Activated T-cell treated with anti-CD3 and anti-CD28 coated beads, Interleukin-2, amount 50 U/mL, for 4 hours (primary cell): ENCODE results near the gene CRHR2. TPM values are rescaled to one million over a fixed set of nuclear protein-coding genes. Genes with fewer than 3 reads are reported as not detected.

Source experiments
- ATAC-seq, 2 donors: fragments of 200-7000 bp; cut with Tn5 transposase; one replicate each; pipeline ENCODE4 v1.10.0; 2021
- DNase-seq: peaks from one replicate; pipeline ENCODE4 v3.0.0-alpha.2; 2020
- H3K27me3 Mint-ChIP-seq: one replicate; pipeline ENCODE4 v1.8.0; 2021; ENCODE audit warnings: low read depth, mixed read lengths
- H3K36me3 Mint-ChIP-seq: one replicate; pipeline ENCODE4 v1.8.0; 2022; ENCODE audit warnings: mixed read lengths; ENCODE audit not compliant: insufficient read depth
- H3K4me1 Mint-ChIP-seq: one replicate; pipeline ENCODE4 v1.8.0; 2021; ENCODE audit warnings: low read depth, mixed read lengths
- H3K4me3 Mint-ChIP-seq: one replicate; pipeline ENCODE4 v1.8.0; 2021; ENCODE audit warnings: mild to moderate bottlenecking, moderate library complexity, mixed read lengths
- H3K9me3 Mint-ChIP-seq: one replicate; pipeline ENCODE4 v1.8.0; 2021; ENCODE audit warnings: mixed read lengths
- total RNA-seq, 3 donors: library from RNA; stranded (reverse); gene quantifications; one replicate each; pipeline ENCODE4 v1.2.1, GENCODE V29; 2021

CRHR2 gene
- total RNA-seq, 3 donors from 2014 or later, result not detected

DNA sequence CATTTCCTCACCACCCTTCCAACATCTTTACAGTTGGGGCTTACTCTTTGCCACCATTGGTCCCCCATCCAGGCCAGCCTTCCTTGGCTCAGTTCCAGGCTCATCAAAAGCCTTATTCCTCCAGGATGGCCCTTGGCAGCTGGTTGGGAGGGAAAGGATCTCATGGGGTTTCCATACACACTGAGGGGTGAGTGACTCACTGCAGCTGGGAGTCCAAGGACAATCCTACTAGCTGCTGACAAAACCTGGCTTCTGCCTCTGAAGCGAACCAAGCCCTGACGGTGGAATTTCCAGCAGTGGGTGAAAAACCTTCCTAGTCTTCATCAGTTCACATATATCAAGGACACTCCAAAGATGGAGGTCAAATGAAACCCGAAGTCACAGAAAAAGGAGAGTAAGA lies 22.9 kb downstream of the CRHR2 start:
- no peak for ATAC-seq
- no peaks in the 10 kb centered on the region for H3K36me3 Mint-ChIP-seq
- H3K4me3 Mint-ChIP-seq, result no peak overlapping the region
- H3K27me3 Mint-ChIP-seq, result no peaks in the 10 kb centered on the region
- H3K4me1 Mint-ChIP-seq, result no peaks in the 10 kb centered on the region
- no peak for DNase-seq
- no peaks in the 10 kb centered on the region for H3K9me3 Mint-ChIP-seq

- H3K27me3 Mint-ChIP-seq, result no peaks in the 10 kb centered on the region
- no peaks in the 10 kb centered on the region for H3K9me3 Mint-ChIP-seq
- no peak overlapping the region for H3K4me3 Mint-ChIP-seq
- DNase-seq, result no peak
- no peak for ATAC-seq
- no peaks in the 10 kb centered on the region for H3K4me1 Mint-ChIP-seq
- H3K36me3 Mint-ChIP-seq, result no peaks in the 10 kb centered on the region
Observed at GRCh38 chr7:30658479-30659074, 23.7 kb downstream of the CRHR2 start.

- H3K9me3 Mint-ChIP-seq, result no peaks in the 10 kb centered on the region
- DNase-seq (no peak), ATAC-seq (no peak)
- H3K4me1 Mint-ChIP-seq, result no peaks in the 10 kb centered on the region
- H3K4me3 Mint-ChIP-seq, result no peak overlapping the region
- H3K36me3 Mint-ChIP-seq, result no peaks in the 10 kb centered on the region
- H3K27me3 Mint-ChIP-seq, result no peaks in the 10 kb centered on the region
Observed at GRCh38 chr7:30657131-30657530, 25.1 kb downstream of the CRHR2 start.

DNA sequence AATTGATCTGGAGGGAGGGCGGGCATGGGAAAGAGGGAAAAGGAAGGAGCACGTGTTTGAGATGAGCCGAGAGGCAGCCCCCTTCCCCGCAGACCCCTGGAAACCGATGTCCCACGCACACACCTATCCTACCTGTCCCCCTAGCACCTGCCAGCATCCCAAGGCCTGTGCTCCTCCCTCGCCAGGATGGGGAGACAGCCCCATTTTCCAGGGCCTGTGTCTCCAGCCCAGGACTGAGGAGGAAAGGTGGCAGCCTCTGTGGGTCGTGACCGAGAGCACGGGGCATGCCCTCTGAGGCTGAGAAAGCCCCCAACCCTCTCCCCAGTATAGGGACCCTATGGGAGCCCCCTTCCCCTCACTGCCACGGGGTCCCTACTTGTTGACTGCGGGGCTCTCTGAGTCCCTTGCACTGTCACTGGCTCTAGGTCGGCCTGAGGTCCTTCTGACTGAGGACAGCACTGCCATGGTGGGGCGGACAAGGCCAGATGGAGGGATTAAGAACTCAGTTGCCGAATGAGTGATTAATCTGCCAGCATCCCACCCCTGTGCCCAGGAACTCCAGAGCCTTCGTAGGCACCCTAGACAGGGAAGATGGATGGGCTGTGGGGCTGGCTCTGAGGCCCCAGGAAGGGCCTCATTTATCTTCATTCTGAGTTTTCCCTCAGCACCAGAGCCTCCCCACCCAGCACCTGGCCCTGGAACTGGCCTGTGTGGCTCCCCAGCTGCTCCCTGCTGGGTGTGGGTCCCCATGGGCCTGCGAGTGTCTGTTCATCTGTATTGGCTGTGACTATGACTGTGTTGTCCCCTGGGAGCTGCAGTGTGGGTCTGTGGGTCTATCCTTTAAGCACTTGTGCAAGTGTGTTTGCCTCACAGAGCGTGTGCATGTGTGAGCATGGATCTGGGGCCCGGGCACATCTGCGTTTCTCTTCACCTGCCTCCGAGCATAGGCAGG lies 26.0 kb downstream of the CRHR2 start:
- H3K4me3 Mint-ChIP-seq, result no peak overlapping the region
- H3K36me3 Mint-ChIP-seq, result no peaks in the 10 kb centered on the region
- ATAC-seq, result no peak
- no peaks in the 10 kb centered on the region for H3K27me3 Mint-ChIP-seq
- no peaks in the 10 kb centered on the region for H3K9me3 Mint-ChIP-seq
- no peak for DNase-seq
- no peaks in the 10 kb centered on the region for H3K4me1 Mint-ChIP-seq

GRCh38 chr7:30655096-30655970 lies 26.9 kb downstream of the CRHR2 start:
- Mint-ChIP-seq H3K36me3 (no peaks in the 10 kb centered on the region), H3K9me3 (no peaks in the 10 kb centered on the region)
- no peak for ATAC-seq

DNA sequence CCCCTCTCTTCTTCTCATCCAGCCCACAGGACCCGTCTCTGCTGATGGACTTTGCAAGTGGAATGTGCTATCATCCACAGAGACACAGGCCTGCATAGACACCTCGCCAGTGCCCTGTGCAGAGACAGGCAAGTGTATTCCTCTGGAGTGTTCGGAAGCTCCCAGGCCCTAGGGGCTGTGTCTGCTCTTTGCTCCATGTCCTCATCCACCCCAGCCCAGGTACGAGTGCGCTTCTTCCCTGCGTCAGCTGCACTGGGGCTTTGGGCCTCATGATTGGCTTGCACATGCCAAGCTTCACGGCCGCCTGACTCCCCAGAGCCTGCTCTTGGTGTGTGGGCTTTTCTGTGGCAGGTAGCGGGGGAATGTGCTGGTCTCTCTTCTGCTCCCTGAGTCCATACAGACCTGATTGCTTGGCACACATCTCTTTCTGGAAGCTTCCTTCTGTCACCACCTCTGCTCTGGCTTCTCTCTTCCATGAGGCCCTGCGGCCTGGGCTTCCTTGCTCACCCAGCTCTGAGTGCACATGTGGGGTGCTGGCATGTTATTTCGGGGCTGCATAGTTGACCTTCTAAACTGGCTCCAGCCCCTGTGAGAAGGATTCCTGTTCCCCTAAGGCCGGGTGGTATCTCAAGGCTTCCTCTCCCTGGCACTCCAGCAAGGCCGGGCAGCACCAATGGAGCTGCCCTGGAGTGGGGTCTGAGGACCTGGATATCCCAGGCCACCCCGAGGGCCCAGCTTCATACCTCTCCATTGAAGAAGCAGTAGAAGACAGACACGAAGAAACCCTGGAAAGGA lies 27.8 kb downstream of the CRHR2 start:
- Mint-ChIP-seq H3K27me3 (no peaks in the 10 kb centered on the region), H3K9me3 (no peaks in the 10 kb centered on the region), H3K4me3 (no peak overlapping the region), H3K4me1 (no peaks in the 10 kb centered on the region), H3K36me3 (no peaks in the 10 kb centered on the region)
- ATAC-seq, result no peak
- DNase-seq, result no peak

More at GRCh38 chr7:30655096-30655970, 26.9 kb downstream of the CRHR2 start:
- Mint-ChIP-seq H3K4me3 (no peak overlapping the region), H3K4me1 (no peaks in the 10 kb centered on the region), H3K27me3 (no peaks in the 10 kb centered on the region)
- no peak for DNase-seq

- no peaks in the 10 kb centered on the region for H3K4me1 Mint-ChIP-seq
- ATAC-seq (no peak), DNase-seq (no peak)
- no peaks in the 10 kb centered on the region for H3K36me3 Mint-ChIP-seq
- H3K4me3 Mint-ChIP-seq, result no peak overlapping the region
- H3K27me3 Mint-ChIP-seq, result no peaks in the 10 kb centered on the region
- H3K9me3 Mint-ChIP-seq, result no peaks in the 10 kb centered on the region
Observed at GRCh38 chr7:30652698-30653641, 29.3 kb downstream of the CRHR2 start.

- Mint-ChIP-seq H3K36me3 (no peaks in the 10 kb centered on the region), H3K4me3 (no peak overlapping the region), H3K9me3 (no peaks in the 10 kb centered on the region), H3K4me1 (no peaks in the 10 kb centered on the region), H3K27me3 (no peaks in the 10 kb centered on the region)
- ATAC-seq (no peak), DNase-seq (no peak)
Observed at GRCh38 chr7:30652132-30652531, 30.1 kb downstream of the CRHR2 start.

DNA sequence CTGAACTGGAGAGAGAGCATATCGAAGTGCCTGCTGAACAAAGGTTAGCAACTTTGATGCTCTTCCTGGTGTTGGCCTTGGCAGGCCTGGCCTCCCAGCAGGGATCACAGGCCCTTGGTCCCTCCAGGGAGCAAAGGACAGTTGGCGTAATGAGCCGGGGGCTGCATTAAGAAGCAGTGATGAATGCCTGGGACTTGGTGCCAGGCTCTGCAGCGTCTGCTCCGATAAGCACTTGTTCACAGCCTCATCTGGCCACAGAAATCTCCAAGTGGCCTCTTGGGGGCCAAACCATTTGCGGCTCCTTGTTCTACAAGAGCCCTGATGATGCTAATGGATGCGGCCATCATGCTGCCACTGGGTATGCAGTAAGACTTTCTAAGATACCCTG lies 31.8 kb downstream of the CRHR2 start:
- ATAC-seq (no peak), DNase-seq (no peak)
- Mint-ChIP-seq H3K4me3 (no peak overlapping the region), H3K27me3 (no peaks in the 10 kb centered on the region), H3K9me3 (no peaks in the 10 kb centered on the region), H3K4me1 (no peaks in the 10 kb centered on the region), H3K36me3 (peaks cover under 1% of the 10 kb centered on the region)

- Mint-ChIP-seq H3K36me3 (peaks cover 6% of the 10 kb centered on the region), H3K27me3 (no peaks in the 10 kb centered on the region), H3K4me1 (no peaks in the 10 kb centered on the region), H3K4me3 (no peak overlapping the region), H3K9me3 (no peaks in the 10 kb centered on the region)
- ATAC-seq, result no peak
- DNase-seq, result no peak
Observed at GRCh38 chr7:30649717-30650420, 32.4 kb downstream of the CRHR2 start.

DNA sequence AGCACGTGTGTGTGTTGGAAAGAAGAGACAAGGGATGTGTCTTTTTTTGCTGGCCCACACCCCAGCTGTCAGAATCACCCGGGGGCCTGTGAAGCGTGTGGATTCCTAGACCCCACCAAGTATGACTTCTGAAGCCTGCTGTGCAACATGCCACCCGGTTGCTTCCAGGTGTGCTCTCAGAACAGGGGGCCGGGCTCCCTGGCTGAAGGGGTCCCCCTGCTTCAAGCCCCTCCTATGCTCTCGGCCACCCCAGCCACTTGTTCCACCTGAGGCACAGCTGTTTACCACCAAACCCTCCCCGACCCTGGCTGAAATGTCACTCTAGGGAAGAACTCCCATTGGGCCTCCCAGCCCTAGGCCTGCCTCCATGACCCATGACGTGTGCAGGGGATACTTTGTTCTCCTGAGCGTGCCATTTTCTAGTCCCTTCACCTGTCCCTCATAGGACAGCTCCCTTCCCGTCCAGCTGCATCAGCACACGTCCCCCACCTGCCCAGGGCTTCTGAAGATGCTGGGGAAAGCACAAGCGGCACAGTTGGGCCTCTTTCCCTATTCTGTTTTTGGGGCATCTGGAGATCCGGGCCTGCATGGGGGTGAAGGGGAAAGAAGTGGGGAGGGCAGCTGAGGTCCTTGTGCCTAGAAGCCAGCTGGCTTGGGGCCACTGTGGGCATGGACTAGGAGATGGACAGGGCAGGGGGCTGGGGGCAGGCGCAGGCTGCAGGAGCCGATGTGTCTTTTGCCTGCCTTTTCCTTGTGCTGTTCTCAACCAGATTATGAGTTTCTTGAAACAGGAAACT lies 33.3 kb downstream of the CRHR2 start:
- no peak for DNase-seq
- H3K9me3 Mint-ChIP-seq, result no peaks in the 10 kb centered on the region
- H3K36me3 Mint-ChIP-seq, result peaks cover 8% of the 10 kb centered on the region
- H3K27me3 Mint-ChIP-seq, result no peaks in the 10 kb centered on the region
- H3K4me1 Mint-ChIP-seq, result no peaks in the 10 kb centered on the region
- no peak for ATAC-seq
- no peak overlapping the region for H3K4me3 Mint-ChIP-seq
